ENCODE data around the gene SMARCA1.
A peak's percentile ranks its signal among the peaks of the same experiment; 100 is the strongest.
"Not testable (repeated sequence)": the region's sequence is repeated elsewhere in the genome, so short reads cannot be mapped to it uniquely, and the experiment has no call there.

SMARCA1 gene

GRCh38 chrX:129523079-129523911, at the start of gene SMARCA1:
SMARCA1 (minus strand) TSS chrX:129523490; CDS start chrX:129523370, 120 bp downstream.
- no peak for DNase-seq

GRCh38 chrX:129572422-129572821, 49.1 kb upstream of the SMARCA1 start:
- DNase-seq = no peak

- DNase-seq = no peak
These were observed 45.1 kb upstream of the SMARCA1 start for GRCh38 chrX:129568349-129568748.

GRCh38 chrX:129566073-129566472, 42.8 kb upstream of the SMARCA1 start:
- no peak for DNase-seq

GRCh38 chrX:129565046-129565650, 41.9 kb upstream of the SMARCA1 start:
- no peak for DNase-seq

- not testable (repeated sequence) for DNase-seq
These were observed 41.1 kb upstream of the SMARCA1 start for GRCh38 chrX:129564345-129564744.

- DNase-seq = no peak
These were observed 38.2 kb upstream of the SMARCA1 start for GRCh38 chrX:129561453-129561852.

GRCh38 chrX:129559783-129560182, 36.5 kb upstream of the SMARCA1 start:
- DNase-seq = no peak

- no peak for DNase-seq
These were observed 34.7 kb upstream of the SMARCA1 start for GRCh38 chrX:129557844-129558480.

GRCh38 chrX:129556806-129557315, 33.6 kb upstream of the SMARCA1 start:
- DNase-seq = no peak

- not testable (repeated sequence) for DNase-seq
These were observed 31.5 kb upstream of the SMARCA1 start for GRCh38 chrX:129554816-129555215.

- DNase-seq = no peak
These were observed 30.5 kb upstream of the SMARCA1 start for GRCh38 chrX:129553619-129554288.

- DNase-seq = no peak
These were observed 25.8 kb upstream of the SMARCA1 start for GRCh38 chrX:129549124-129549523.

GRCh38 chrX:129545408-129545807, 22.1 kb upstream of the SMARCA1 start:
- DNase-seq = no peak

- no peak for DNase-seq
These were observed 21.5 kb upstream of the SMARCA1 start for GRCh38 chrX:129544780-129545179.

GRCh38 chrX:129540722-129541184, 17.5 kb upstream of the SMARCA1 start:
- no peak for DNase-seq

GRCh38 chrX:129540068-129540653, 16.9 kb upstream of the SMARCA1 start, which contains the start of gene OCRL:
OCRL (plus strand) TSS chrX:129540259; CDS start chrX:129540440, 181 bp downstream.
- peak; percentile 67 for DNase-seq

- DNase-seq = no peak
These were observed 11.7 kb upstream of the SMARCA1 start for GRCh38 chrX:129534816-129535578.

- DNase-seq = no peak
These were observed 7.8 kb upstream of the SMARCA1 start for GRCh38 chrX:129531132-129531531.

- DNase-seq = no peak
These were observed 7.1 kb upstream of the SMARCA1 start for GRCh38 chrX:129530410-129530809.

GRCh38 chrX:129529685-129530281, 6.5 kb upstream of the SMARCA1 start:
- no peak for DNase-seq
